H1 (cell line): ENCODE measurements around the gene FAM9B. TPM values are rescaled to one million over a fixed set of nuclear protein-coding genes. Genes with fewer than 3 reads are reported as not detected.

Source experiments
- CTCF ChIA-PET: fragments of 300-600 bp; sonication (Branson Sonifier 250); formaldehyde crosslinking; loops from one replicate; lab custom pipeline; 2021; ENCODE audit not compliant: partially characterized antibody; lab: Charles Lee
- POLR2A ChIA-PET: fragments of 300-600 bp; sonication (Branson Sonifier 250); formaldehyde crosslinking; loops from one replicate; lab custom pipeline; 2021; ENCODE audit warnings: inconsistent platforms; ENCODE audit not compliant: partially characterized antibody; lab: Charles Lee
- DNase-seq, 2 experiments: peaks; one replicate each; pipeline versions ENCODE4 v3.0.0 to v3.0.0-alpha.2; 2010 to 2022; ENCODE audit warnings: low spot score in 2 of 2, low read depth in 1 of 2, mixed read lengths in 1 of 2
- FAIRE-seq: peaks from 2 replicates; lab custom pipeline; 2011; peaks lifted over from hg19 to GRCh38; lab: Jason Lieb, UNC
- H2AFZ ChIP-seq: 2 replicates; pipeline ENCODE4 v1.8.1; 2012; ENCODE audit warnings: low read length, inconsistent platforms
- H2AK5ac ChIP-seq: 2 replicates; pipeline ENCODE4 v1.6.1; 2013; ENCODE audit warnings: low read depth, low read length
- H2BK120ac ChIP-seq: replicated peaks from 2 replicates; pipeline ENCODE3; 2013; ENCODE audit warnings: low read depth, low read length, inconsistent platforms
- H2BK12ac ChIP-seq: 2 replicates; pipeline ENCODE4 v1.6.1; 2013; ENCODE audit warnings: low read depth, low read length
- H2BK15ac ChIP-seq: 2 replicates; pipeline ENCODE4 v1.6.1; 2013; ENCODE audit warnings: low read length
- H2BK20ac ChIP-seq: 2 replicates; pipeline ENCODE4 v1.6.1; 2013; ENCODE audit warnings: low read length
- H2BK5ac ChIP-seq: 2 replicates; pipeline ENCODE4 v1.6.1; 2013; ENCODE audit warnings: low read depth, low read length
- H3K14ac ChIP-seq: 2 replicates; pipeline ENCODE4 v1.6.1; 2013; ENCODE audit warnings: inconsistent platforms; ENCODE audit not compliant: insufficient read length
- H3K18ac ChIP-seq: 2 replicates; pipeline ENCODE4 v1.6.1; 2013; ENCODE audit warnings: low read length; ENCODE audit errors: extremely low read depth
- H3K23ac ChIP-seq: 2 replicates; pipeline ENCODE4 v1.6.1; 2013; ENCODE audit warnings: inconsistent platforms; ENCODE audit not compliant: insufficient read length
- H3K23me2 ChIP-seq: 2 replicates; pipeline ENCODE4 v1.6.1; 2013; ENCODE audit warnings: low read depth, low read length
- H3K27ac ChIP-seq: 2 replicates; pipeline ENCODE4 v1.6.1; 2011; ENCODE audit warnings: low read depth, low read length, inconsistent platforms
- H3K27me3 ChIP-seq, 4 experiments: replicated peaks in 1 of 4; 1 replicate in 1 of 4; 2 replicates in 3 of 4; pipeline versions ENCODE4 v1.6.1 to v1.8.1; 2011 to 2013; ENCODE audit warnings: low read length in 3 of 4, mild to moderate bottlenecking in 3 of 4, inconsistent platforms in 2 of 4, mixed read lengths in 2 of 4, moderate library complexity in 1 of 4; ENCODE audit not compliant: control insufficient read depth in 3 of 4, insufficient read depth in 3 of 4; ENCODE audit errors: extremely low read depth in 1 of 4
- H3K36me3 ChIP-seq, 4 experiments: 2 replicates each; pipeline versions ENCODE4 v1.6.1 to v1.8.1; 2011 to 2013; ENCODE audit warnings: mild to moderate bottlenecking in 4 of 4, low read length in 3 of 4, moderate library complexity in 2 of 4, control low read depth in 1 of 4, inconsistent platforms in 1 of 4; ENCODE audit not compliant: insufficient read depth in 4 of 4, control insufficient read depth in 2 of 4
- H3K4ac ChIP-seq: replicated peaks from 2 replicates; pipeline ENCODE3; 2013; ENCODE audit warnings: low read length, low read depth, mixed read lengths, inconsistent platforms; ENCODE audit not compliant: insufficient read length
- H3K4me1 ChIP-seq, 4 experiments: replicated peaks in 1 of 4; 1 replicate in 1 of 4; 2 replicates in 3 of 4; pipeline versions ENCODE4 v1.6.1 to v1.8.1; 2011 to 2013; ENCODE audit warnings: low read length in 3 of 4, inconsistent platforms in 2 of 4, mixed read lengths in 1 of 4; ENCODE audit not compliant: insufficient read depth in 4 of 4, control insufficient read depth in 3 of 4
- H3K4me2 ChIP-seq, 2 experiments: 2 replicates each; pipeline versions ENCODE4 v1.6.1 to v1.8.1; 2011 to 2013; ENCODE audit warnings: low read depth in 2 of 2, low read length in 2 of 2, control low read depth in 1 of 2, inconsistent platforms in 1 of 2, mild to moderate bottlenecking in 1 of 2; ENCODE audit not compliant: insufficient read depth in 1 of 2
- H3K4me3 ChIP-seq, 4 experiments: fragments of 200-600, 300-600 bp in 1 of 4; sonication (generic), shearing (Covaris generic), sonication (Bioruptor Twin) in 1 of 4; 2 replicates each; pipeline versions ENCODE4 v1.5.1 to v1.8.1; 2011 to 2016; ENCODE audit warnings: low read length in 4 of 4, low read depth in 3 of 4, control low read depth in 2 of 4, inconsistent platforms in 2 of 4, mild to moderate bottlenecking in 2 of 4, mixed read lengths in 1 of 4, moderate library complexity in 1 of 4; ENCODE audit not compliant: insufficient read depth in 2 of 4; ENCODE audit errors: extremely low read depth in 1 of 4
- H3K56ac ChIP-seq: replicated peaks from 2 replicates; pipeline ENCODE3; 2013; ENCODE audit warnings: low read depth, mild to moderate bottlenecking, mixed read lengths, low read length, inconsistent platforms; ENCODE audit not compliant: insufficient read length
- H3K79me1 ChIP-seq: 2 replicates; pipeline ENCODE4 v1.6.1; 2013; ENCODE audit warnings: low read depth, low read length, control low read depth
- H3K79me2 ChIP-seq, 2 experiments: 2 replicates each; pipeline versions ENCODE4 v1.6.1 to v1.8.1; 2012 to 2013; ENCODE audit warnings: low read length in 2 of 2, mild to moderate bottlenecking in 2 of 2, inconsistent platforms in 1 of 2; ENCODE audit not compliant: insufficient read depth in 2 of 2, control insufficient read depth in 1 of 2
- H3K9ac ChIP-seq, 4 experiments: replicated peaks in 1 of 4; 1 replicate in 1 of 4; 2 replicates in 3 of 4; pipeline versions ENCODE4 v1.6.1 to v1.8.1; 2011 to 2013; ENCODE audit warnings: low read depth in 3 of 4, low read length in 3 of 4, control low read depth in 2 of 4, mild to moderate bottlenecking in 2 of 4, moderate library complexity in 2 of 4, inconsistent platforms in 1 of 4; ENCODE audit errors: extremely low read depth in 1 of 4
- H3K9me3 ChIP-seq, 2 experiments: 2 replicates each; pipeline versions ENCODE4 v1.6.1 to v1.8.1; 2012 to 2013; ENCODE audit warnings: mild to moderate bottlenecking in 2 of 2, moderate library complexity in 2 of 2, control low read depth in 1 of 2, inconsistent platforms in 1 of 2, low read depth in 1 of 2, low read length in 1 of 2, mixed read lengths in 1 of 2; ENCODE audit not compliant: insufficient read depth in 2 of 2
- H4K20me1 ChIP-seq, 2 experiments: replicated peaks in 1 of 2; 2 replicates each; pipeline versions ENCODE3 to v1.8.1; 2011 to 2013; ENCODE audit warnings: inconsistent platforms in 2 of 2, low read length in 2 of 2, mild to moderate bottlenecking in 1 of 2; ENCODE audit not compliant: insufficient read depth in 2 of 2, control insufficient read depth in 1 of 2
- H4K5ac ChIP-seq: 2 replicates; pipeline ENCODE4 v1.6.1; 2013; ENCODE audit warnings: low read length, low read depth, mixed read lengths, inconsistent platforms; ENCODE audit not compliant: insufficient read length
- H4K8ac ChIP-seq: 2 replicates; pipeline ENCODE4 v1.8.0; 2013; ENCODE audit warnings: mild to moderate bottlenecking, moderate library complexity, low read length, inconsistent platforms; ENCODE audit not compliant: insufficient read depth; ENCODE audit errors: extremely low read depth
- H4K91ac ChIP-seq: replicated peaks from 2 replicates; pipeline ENCODE3; 2013; ENCODE audit warnings: low read length, mixed read lengths, inconsistent platforms; ENCODE audit not compliant: insufficient read length
- CHD1 ChIP-seq: IDR thresholded peaks from 2 replicates; pipeline ENCODE4 v1.6.1; 2012; ENCODE audit warnings: low read depth, low read length, improper control_type of control experiment
- EGR1 ChIP-seq: IDR thresholded peaks from 2 replicates; pipeline ENCODE4 v1.6.1; 2011; ENCODE audit warnings: low read depth, low read length, borderline replicate concordance
- FOSL1 ChIP-seq: IDR thresholded peaks from 2 replicates; pipeline ENCODE4 v1.6.1; 2011; ENCODE audit warnings: mild to moderate bottlenecking, low read depth, low read length, moderate library complexity; ENCODE audit not compliant: insufficient read depth
- HDAC6 ChIP-seq: IDR thresholded peaks from one replicate; pipeline ENCODE4 v1.7.1; 2012; ENCODE audit warnings: low read depth, mild to moderate bottlenecking, inconsistent platforms, low read length, moderate library complexity
- KDM1A ChIP-seq: fragments of 200-600, 300-600 bp; sonication (generic); IDR thresholded peaks from 2 replicates; pipeline ENCODE4 v1.7.1; 2016; ENCODE audit warnings: mild to moderate bottlenecking, low read length, borderline replicate concordance
- MAFK ChIP-seq: IDR thresholded peaks from 2 replicates; pipeline ENCODE4 v1.6.1; 2012; ENCODE audit warnings: low read depth, mild to moderate bottlenecking, improper control_type of control experiment, low read length
- NRF1 ChIP-seq: IDR thresholded peaks from 2 replicates; pipeline ENCODE4 v1.6.1; 2011; ENCODE audit warnings: mild to moderate bottlenecking, low read depth, low read length, improper control_type of control experiment
- RNF2 ChIP-seq: fragments of 200-900, 300-1000 bp; sonication (generic); IDR thresholded peaks from 2 replicates; pipeline ENCODE4 v1.7.1; 2016; ENCODE audit warnings: borderline replicate concordance, low read depth, mild to moderate bottlenecking, antibody characterized with exemption, low read length; ENCODE audit not compliant: poor library complexity, severe bottlenecking; ENCODE audit errors: missing control alignments
- RXRA ChIP-seq: IDR thresholded peaks from 2 replicates; pipeline ENCODE4 v1.6.1; 2011; ENCODE audit warnings: low read depth, mild to moderate bottlenecking, low read length, moderate library complexity; ENCODE audit not compliant: insufficient read depth
- SIX5 ChIP-seq: IDR thresholded peaks from 2 replicates; pipeline ENCODE4 v1.6.1; 2011; ENCODE audit warnings: mild to moderate bottlenecking, low read depth, low read length
- SP2 ChIP-seq: IDR thresholded peaks from 2 replicates; pipeline ENCODE4 v1.6.1; 2012; ENCODE audit warnings: mild to moderate bottlenecking, low read length, inconsistent platforms
- SRF ChIP-seq: IDR thresholded peaks from 2 replicates; pipeline ENCODE4 v1.6.1; 2011; ENCODE audit warnings: mild to moderate bottlenecking, low read depth, low read length, moderate library complexity
- TAF1 ChIP-seq: IDR thresholded peaks from 2 replicates; pipeline ENCODE4 v1.6.1; 2011; ENCODE audit warnings: mild to moderate bottlenecking, low read depth, low read length
- TCF12 ChIP-seq: IDR thresholded peaks from 2 replicates; pipeline ENCODE4 v1.6.1; 2011; ENCODE audit warnings: low read depth, mild to moderate bottlenecking, low read length
- TEAD4 ChIP-seq: IDR thresholded peaks from 2 replicates; pipeline ENCODE4 v1.6.1; 2012; ENCODE audit warnings: low read depth, low read length, inconsistent platforms, mixed read lengths
- YY1 ChIP-seq: IDR thresholded peaks from 2 replicates; pipeline ENCODE4 v1.6.1; 2011; ENCODE audit warnings: low read depth, mild to moderate bottlenecking, low read length
- WGBS, 2 experiments: shearing (Covaris generic) in 1 of 2; methylation state at CpG; one replicate each; pipeline versions ENCODE4 v1.1.6 to v1.1.7; 2013 to 2015; ENCODE audit warnings: low lambda C conversion rate in 2 of 2, mixed read lengths in 2 of 2, inconsistent platforms in 1 of 2, low coverage in 1 of 2, missing lambda C conversion rate in 1 of 2; ENCODE audit not compliant: insufficient replicate concordance in 2 of 2, insufficient coverage in 1 of 2, insufficient read length in 1 of 2; ENCODE audit errors: extremely low coverage in 1 of 2, missing lambda C conversion rate in 1 of 2; 5-methylcytosine and 5-hydroxymethylcytosine counted together
- polyA plus RNA-seq, 7 experiments: library from polyadenylated mRNA; depleted of rRNA in 3 of 7; stranded (reverse) in 5 of 7; unstranded in 2 of 7; fragments of >200 nt in 5 of 7; fragments of 200-250 nt in 2 of 7; gene quantifications; 1 replicate in 5 of 7; 2 replicates in 1 of 7; 4 replicates in 1 of 7; pipeline versions ENCODE4 v1.2.1 to v1.2.3, GENCODE V29; 2011 to 2013; ENCODE audit warnings: missing spikeins in 2 of 7, mixed read lengths in 2 of 7
- total RNA-seq: library from RNA; stranded (reverse); fragmentation: NEBNext Ultra II Directional; extraction: Animal tissue kit (Norgen Biotek cat#: 25700); gene quantifications from 2 replicates; pipeline ENCODE4 v1.2.1, GENCODE V29; 2021

FAM9B gene
- total and polyA plus RNA-seq, 2 of the 8 experiments (the other 6 are each of a cell fraction or from before 2014, with no cell fraction given) = not detected

DNA sequence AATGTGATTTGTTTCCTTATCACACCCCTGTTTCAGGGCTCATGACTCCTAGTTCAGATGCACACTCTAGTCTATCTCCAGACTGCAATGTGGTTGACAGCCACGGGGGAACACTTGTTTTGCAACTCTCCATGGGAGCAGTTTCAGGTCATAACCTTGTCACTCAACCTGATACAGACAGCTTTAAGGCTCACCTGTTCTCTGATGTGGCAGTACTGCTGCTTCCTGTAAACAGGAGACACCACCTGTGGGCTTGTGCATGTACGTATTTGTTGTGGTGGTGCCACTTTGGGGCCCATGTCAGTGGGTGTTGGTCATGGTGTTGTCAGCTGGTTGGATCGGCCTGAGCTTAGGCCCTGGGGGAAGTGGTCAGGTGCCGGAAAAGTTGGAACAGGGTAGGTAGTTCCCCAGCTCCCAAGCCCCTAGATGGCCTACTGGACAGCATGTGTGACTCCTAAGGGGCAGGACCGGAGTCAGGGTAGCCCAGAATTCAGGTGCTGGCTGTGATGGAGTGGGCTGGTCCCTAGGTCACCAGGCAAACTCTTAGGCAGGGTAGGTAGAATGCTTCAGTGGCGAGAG, 46.2 kb downstream of the FAM9B start:
- Histone ChIP-seq H2BK20ac (no peak overlapping the region), H3K4me1 (no peaks in the 10 kb centered on the region), H3K23ac (no peak overlapping the region), H3K9ac (no peak overlapping the region), H3K9me3 (no peaks in the 10 kb centered on the region), H3K79me1 (no peaks in the 10 kb centered on the region), H3K4ac (no peak overlapping the region), H4K5ac (no peak overlapping the region), H4K91ac (no peak overlapping the region), H3K27ac (no peak overlapping the region), H3K14ac (no peak overlapping the region), H2AK5ac (no peak overlapping the region), H3K4me2 (no peak overlapping the region), H4K8ac (no peak overlapping the region), H3K23me2 (no peaks in the 10 kb centered on the region), H3K36me3 (no peaks in the 10 kb centered on the region), H2BK12ac (no peak overlapping the region), H2BK120ac (no peak overlapping the region), H4K20me1 (no peaks in the 10 kb centered on the region), H3K4me3 (no peak overlapping the region), H2AFZ (no peak overlapping the region), H3K79me2 (no peaks in the 10 kb centered on the region), H3K18ac (no peak overlapping the region), H2BK15ac (no peak overlapping the region), H3K56ac (no peak overlapping the region), H2BK5ac (no peak overlapping the region), H3K27me3 (no peaks in the 10 kb centered on the region)
- WGBS, 2 experiments = 93% methylated on average over 6 of the region's 6 CpGs; no CpG with 5 or more reads in 1 of the 2 experiments
- no peak for FAIRE-seq
- no peak for DNase-seq
- TF ChIP-seq YY1 (no peak), TAF1 (no peak), MAFK (no peak), EGR1 (no peak), NRF1 (no peak), RNF2 (no peak), HDAC6 (no peak), RXRA (no peak), SP2 (no peak), CHD1 (no peak), SRF (no peak), FOSL1 (no peak), KDM1A (no peak), TEAD4 (no peak), TCF12 (no peak), SIX5 (no peak)
- ChIA-PET POLR2A (no interaction called here), CTCF (no interaction called here)
